GM12878 (cell line): ENCODE data around the gene PDIA5. TPM values are rescaled to one million over a fixed set of nuclear protein-coding genes. Genes with fewer than 3 reads are reported as not detected.

Experiments
- ATAC-seq: fragments of 200-7000 bp; cut with Tn5 transposase; 3 replicates; pipeline ENCODE4 v1.9.1; 2020; ENCODE audit warnings: mild to moderate bottlenecking, moderate library complexity
- BruUV-seq: library from RNA; stranded (reverse); fragments of 400-500 nt; replicated peaks from 2 replicates; lab custom pipeline; 2021; lab: Mats Ljungman, UMichigan
- CTCF ChIA-PET: fragments of 300-600 bp; sonication (Branson Sonifier 250); formaldehyde crosslinking; extraction: SDS; loops from one replicate; lab custom pipeline; 2021; ENCODE audit warnings: inconsistent platforms; lab: Yijun Ruan, JAX
- POLR2A ChIA-PET: fragments of 350-600 bp; formaldehyde crosslinking; extraction: SDS; loops from one replicate; lab custom pipeline; 2021; ENCODE audit warnings: inconsistent platforms; lab: Charles Lee
- RAD21 ChIA-PET: fragments of 300-600 bp; sonication (Branson Sonifier 250); formaldehyde crosslinking; loops from one replicate; lab custom pipeline; 2023; ENCODE audit warnings: antibody characterized with exemption; ENCODE audit not compliant: unreplicated experiment; lab: Charles Lee
- SMC1A ChIA-PET: fragments of 300-600 bp; sonication (Branson Sonifier 250); formaldehyde crosslinking; loops from one replicate; lab custom pipeline; 2023; ENCODE audit not compliant: unreplicated experiment, uncharacterized antibody; lab: Charles Lee
- DNase-seq: peaks from one replicate; pipeline ENCODE4 v3.0.0-alpha.2; 2011; ENCODE audit warnings: low read depth, low spot score
- FAIRE-seq: peaks from 3 replicates; lab custom pipeline; 2011; peaks lifted over from hg19 to GRCh38; lab: Jason Lieb, UNC
- H2AFZ ChIP-seq: 2 replicates; pipeline ENCODE4 v1.6.0; 2011; ENCODE audit warnings: low read depth, low read length, control low read depth; ENCODE audit not compliant: control insufficient read depth
- H3K27ac ChIP-seq: 2 replicates; pipeline ENCODE4 v1.5.1; 2011; ENCODE audit warnings: control low read depth; ENCODE audit not compliant: control insufficient read depth, insufficient read depth
- H3K27me3 ChIP-seq, 2 experiments: replicated peaks in 1 of 2; 2 replicates each; pipeline versions ENCODE4 v1.6.0 to v1.6.1; 2011; ENCODE audit warnings: low read length in 1 of 2; ENCODE audit not compliant: control insufficient read depth in 2 of 2, insufficient read depth in 2 of 2
- H3K36me3 ChIP-seq, 2 experiments: 2 replicates each; pipeline ENCODE4 v1.5.1; 2011; ENCODE audit warnings: low read length in 1 of 2; ENCODE audit not compliant: control insufficient read depth in 2 of 2, insufficient read depth in 2 of 2
- H3K4me1 ChIP-seq: 2 replicates; pipeline ENCODE4 v1.6.1; 2011; ENCODE audit warnings: mild to moderate bottlenecking, low read length, moderate library complexity, mixed read lengths; ENCODE audit not compliant: control insufficient read depth, insufficient read depth
- H3K4me2 ChIP-seq: 2 replicates; pipeline ENCODE4 v1.6.0; 2011; ENCODE audit warnings: control low read depth; ENCODE audit not compliant: control insufficient read depth, insufficient read depth
- H3K4me3 ChIP-seq: fragments of 200-600 bp; sonication (generic); 2 replicates; pipeline ENCODE4 v1.5.1; 2016
- H3K79me2 ChIP-seq: 2 replicates; pipeline ENCODE4 v1.6.0; 2011; ENCODE audit warnings: low read length; ENCODE audit not compliant: control insufficient read depth, insufficient read depth
- H3K9ac ChIP-seq: 2 replicates; pipeline ENCODE4 v1.8.0; 2011; ENCODE audit warnings: low read length, control low read depth, mixed read lengths; ENCODE audit not compliant: control insufficient read depth, insufficient read depth
- H3K9me3 ChIP-seq: replicated peaks from 3 replicates; pipeline ENCODE4 v1.5.1; 2011; ENCODE audit warnings: mild to moderate bottlenecking, low read length; ENCODE audit not compliant: control insufficient read depth, insufficient read depth
- H4K20me1 ChIP-seq: 2 replicates; pipeline ENCODE4 v1.6.0; 2011; ENCODE audit not compliant: control insufficient read depth, insufficient read depth
- ASH2L ChIP-seq: fragments of 300-600, 200-600 bp; sonication (generic); IDR thresholded peaks from 2 replicates; pipeline ENCODE4 v1.6.1; 2017; ENCODE audit warnings: low read depth, mild to moderate bottlenecking, borderline replicate concordance
- BHLHE40 ChIP-seq, 2 experiments: fragments of 450-650 bp in 1 of 2; IDR thresholded peaks; 2 replicates each; pipeline ENCODE4 v1.6.1; 2011 to 2017; ENCODE audit warnings: low read depth in 2 of 2, borderline replicate concordance in 1 of 2, improper control_type of control experiment in 1 of 2, low read length in 1 of 2, mild to moderate bottlenecking in 1 of 2
- BMI1 ChIP-seq: fragments of 450-650 bp; IDR thresholded peaks from 2 replicates; pipeline ENCODE4 v1.6.1; 2016; ENCODE audit warnings: mild to moderate bottlenecking, moderate library complexity, borderline replicate concordance
- BRCA1 ChIP-seq: IDR thresholded peaks from 2 replicates; pipeline ENCODE4 v1.6.1; 2011; ENCODE audit warnings: low read depth, low read length, improper control_type of control experiment
- EGR1 ChIP-seq, 2 experiments: IDR thresholded peaks; 1 replicate in 1 of 2; 2 replicates in 1 of 2; pipeline ENCODE4 v1.6.1; 2011 to 2012; ENCODE audit warnings: low read depth in 2 of 2, low read length in 2 of 2, borderline replicate concordance in 1 of 2, mild to moderate bottlenecking in 1 of 2, moderate library complexity in 1 of 2
- HDAC2 ChIP-seq: fragments of 200-600 bp; sonication (generic); IDR thresholded peaks from 2 replicates; pipeline ENCODE4 v1.6.1; 2017
- JUND ChIP-seq: IDR thresholded peaks from 2 replicates; pipeline ENCODE4 v1.6.1; 2012; ENCODE audit warnings: low read depth, mild to moderate bottlenecking, low read length, improper control_type of control experiment, moderate library complexity
- KAT2A ChIP-seq: conservative IDR thresholded peaks from 2 replicates; pipeline ENCODE4 v1.6.1; 2011; ENCODE audit warnings: low read depth, low read length; ENCODE audit not compliant: control insufficient read depth
- MEF2A ChIP-seq: IDR thresholded peaks from 2 replicates; pipeline ENCODE4 v1.6.1; 2011; ENCODE audit warnings: low read depth, mild to moderate bottlenecking, low read length, moderate library complexity; ENCODE audit not compliant: insufficient read depth
- MYC ChIP-seq: IDR thresholded peaks from 2 replicates; pipeline ENCODE4 v1.6.1; 2011; ENCODE audit warnings: mild to moderate bottlenecking, low read length, moderate library complexity, inconsistent platforms; ENCODE audit not compliant: insufficient read depth, insufficient replicate concordance, insufficient read length, severe bottlenecking
- NR2F1 ChIP-seq: fragments of 450-650 bp; conservative IDR thresholded peaks from 2 replicates; pipeline ENCODE4 v1.6.1; 2017; ENCODE audit warnings: mild to moderate bottlenecking
- RAD21 ChIP-seq: IDR thresholded peaks from 2 replicates; pipeline ENCODE4 v1.6.1; 2011; ENCODE audit warnings: mild to moderate bottlenecking, low read depth, low read length, moderate library complexity; ENCODE audit not compliant: insufficient read depth
- RAD51 ChIP-seq: fragments of 450-650 bp; IDR thresholded peaks from 2 replicates; pipeline ENCODE4 v1.6.1; 2016; ENCODE audit warnings: moderate library complexity, mild to moderate bottlenecking, inconsistent platforms
- RCOR1 ChIP-seq: conservative IDR thresholded peaks from 2 replicates; pipeline ENCODE4 v1.6.1; 2012; ENCODE audit warnings: low read depth, low read length, improper control_type of control experiment
- SP1 ChIP-seq: IDR thresholded peaks from one replicate; pipeline ENCODE4 v1.6.1; 2011; ENCODE audit warnings: low read depth, low read length
- STAT3 ChIP-seq: IDR thresholded peaks from 2 replicates; pipeline ENCODE4 v1.6.1; 2011; ENCODE audit warnings: low read depth, low read length, improper control_type of control experiment
- ZNF207 ChIP-seq: fragments of 450-650 bp; IDR thresholded peaks from 2 replicates; pipeline ENCODE4 v1.6.1; 2014; ENCODE audit warnings: antibody characterized with exemption, mild to moderate bottlenecking, borderline replicate concordance
- ZNF217 ChIP-seq: fragments of 450-650 bp; IDR thresholded peaks from 2 replicates; pipeline ENCODE4 v1.6.1; 2017; ENCODE audit warnings: antibody characterized with exemption, mild to moderate bottlenecking
- ZNF24 ChIP-seq: fragments of 450-650 bp; IDR thresholded peaks from 2 replicates; pipeline ENCODE4 v1.6.1; 2017; ENCODE audit warnings: antibody characterized with exemption, mild to moderate bottlenecking
- ZNF384 ChIP-seq: IDR thresholded peaks from 2 replicates; pipeline ENCODE4 v1.6.1; 2012; ENCODE audit warnings: low read depth, mild to moderate bottlenecking, low read length, improper control_type of control experiment, borderline replicate concordance
- WGBS: methylation state at CpG from one replicate; pipeline ENCODE4 v1.1.6; 2016; ENCODE audit warnings: low lambda C conversion rate; ENCODE audit not compliant: insufficient replicate concordance, insufficient coverage; ENCODE audit errors: missing lambda C conversion rate; 5-methylcytosine and 5-hydroxymethylcytosine counted together
- in situ Hi-C: fragments of 300-500 bp; cut with MboI; formaldehyde crosslinking; loops from 9 replicates; pipeline ENCODE4 v1.14.3; 2018; ENCODE audit warnings: mixed read lengths
- intact Hi-C: fragments of 100-400 bp; cut with micrococcal nuclease; formaldehyde crosslinking; loops from one replicate; pipeline ENCODE4 v1.14.2; 2022; ENCODE audit not compliant: unreplicated experiment
- polyA plus RNA-seq, 11 experiments: library from polyadenylated mRNA; depleted of rRNA in 4 of 11; unstranded in 6 of 11; stranded (reverse) in 5 of 11; fragments of >200 nt; fragmentation: Nextera tagmentation in 4 of 11; fragmentation: Illumina TruSeq in 1 of 11; extraction: Ambion mirVana in 4 of 11; extraction: Trizol in 1 of 11; gene quantifications; 1 replicate in 1 of 11; 2 replicates in 10 of 11; pipeline versions ENCODE4 v1.2.1 to v1.2.3, GENCODE V29; 2011 to 2016; ENCODE audit warnings: inconsistent platforms in 2 of 11, missing spikeins in 2 of 11, low read depth in 1 of 11
- total RNA-seq, 4 experiments: library from RNA; depleted of rRNA in 3 of 4; stranded (reverse); fragments of >200 nt in 3 of 4; fragmentation: Illumina TruSeq in 1 of 4; extraction: Trizol in 1 of 4; gene quantifications; 2 replicates each; pipeline versions ENCODE4 v1.2.1 to v1.2.3, GENCODE V29; 2013 to 2021
- TF ChIP-seq, protein P1 (sequence below): IDR thresholded peaks from 2 replicates; pipeline ENCODE4 v1.6.1; 2011; ENCODE audit warnings: borderline replicate concordance, low read depth, mild to moderate bottlenecking, moderate library complexity, mixed read lengths, low read length; ENCODE audit not compliant: insufficient read depth; ENCODE audit errors: extremely low read length

Gene PDIA5
- total and polyA plus RNA-seq, 10 of the 15 experiments (the other 5 are each of a cell fraction or from before 2014, with no cell fraction given): 4.1 to 24.8 (median 19.2) TPM

DNA sequence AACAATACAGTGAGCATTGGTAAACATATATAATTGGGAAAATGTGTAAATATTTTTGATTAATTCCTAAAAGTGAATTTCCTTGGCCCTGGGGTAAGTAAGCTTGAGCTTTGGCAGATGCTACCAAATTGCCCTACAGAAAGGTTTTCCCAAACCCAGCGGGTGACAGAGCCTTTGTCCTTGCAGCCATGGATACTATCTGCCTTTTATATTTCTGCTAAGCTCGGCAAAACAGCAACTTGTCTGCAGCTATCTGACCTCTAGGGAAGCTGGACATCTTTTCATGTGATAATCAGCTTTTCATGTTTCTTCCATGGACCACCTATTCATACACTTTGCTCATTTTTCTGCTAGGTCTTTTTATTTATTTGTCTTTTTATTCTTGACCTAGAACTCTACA lies 70.2 kb downstream of the PDIA5 start (continued):
- no peak for TF ChIP-seq BHLHE40 (IDR thresholded peaks at IDR 0.05; ENCODE audit: borderline replicate concordance in 1 of 2, low read depth in 2 of 2, low read length in 1 of 2)
- TF ChIP-seq MEF2A: no peak
- TF ChIP-seq RAD51: no peak
- no peak for TF ChIP-seq SP1
- TF ChIP-seq ZNF207: no peak
- no peak for TF ChIP-seq ZNF24
- no peak for TF ChIP-seq NR2F1
- TF ChIP-seq ZNF384: no peak
- TF ChIP-seq BRCA1: no peak

DNA sequence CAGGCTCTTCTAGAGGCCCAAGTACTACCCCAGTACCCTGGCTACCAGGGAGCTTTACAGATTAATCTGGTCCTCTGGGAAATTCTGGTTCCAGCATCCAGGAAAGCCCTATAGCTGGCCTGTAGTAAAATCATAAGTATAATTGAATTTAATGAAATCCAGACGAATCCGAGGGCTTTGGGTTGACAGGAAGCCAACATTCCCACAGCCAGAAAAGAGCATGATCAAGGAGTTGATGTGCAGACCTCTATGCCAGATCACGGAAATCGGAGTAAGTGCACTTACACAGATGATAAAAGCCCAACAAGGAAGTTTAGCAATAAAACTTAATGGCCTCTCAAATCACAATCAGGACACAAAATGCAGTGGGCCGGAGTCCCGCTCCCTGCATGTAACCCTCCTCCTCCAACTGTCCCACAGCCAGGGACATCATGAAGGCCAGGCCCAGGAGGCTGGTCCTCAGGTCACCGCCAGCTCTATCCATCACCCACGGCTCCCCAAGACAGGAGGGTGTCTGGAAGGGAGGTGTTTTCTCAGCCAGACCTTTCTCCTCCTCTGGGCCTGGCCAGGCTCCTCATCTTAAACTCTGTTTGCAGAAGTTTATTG lies 72.1 kb downstream of the PDIA5 start:
- no peak for ATAC-seq
- Histone ChIP-seq H3K4me1 (no peaks in the 10 kb centered on the region), H3K4me3 (no peak overlapping the region), H3K4me2 (no peak overlapping the region), H3K9me3 (no peaks in the 10 kb centered on the region), H3K27ac (no peak overlapping the region), H3K36me3 (peaks cover 2 to 13% of the 10 kb centered on the region in 2 experiments)
- BruUV-seq: no TSS peak
- CTCF ChIA-PET: no interaction called here
- no peak for TF ChIP-seq RCOR1
- TF ChIP-seq MYC: no peak
- TF ChIP-seq STAT3: no peak
- no peak for TF ChIP-seq RAD21
- TF ChIP-seq EGR1 (IDR thresholded peaks at IDR 0.05; ENCODE audit: borderline replicate concordance in 1 of 2, low read depth in 2 of 2, low read length in 2 of 2): no peak
- no peak for TF ChIP-seq HDAC2
- TF ChIP-seq JUND: no peak
- TF ChIP-seq ZNF217: no peak
- TF ChIP-seq BMI1: no peak
- no peak for TF ChIP-seq KAT2A
- TF ChIP-seq, protein P1, sequence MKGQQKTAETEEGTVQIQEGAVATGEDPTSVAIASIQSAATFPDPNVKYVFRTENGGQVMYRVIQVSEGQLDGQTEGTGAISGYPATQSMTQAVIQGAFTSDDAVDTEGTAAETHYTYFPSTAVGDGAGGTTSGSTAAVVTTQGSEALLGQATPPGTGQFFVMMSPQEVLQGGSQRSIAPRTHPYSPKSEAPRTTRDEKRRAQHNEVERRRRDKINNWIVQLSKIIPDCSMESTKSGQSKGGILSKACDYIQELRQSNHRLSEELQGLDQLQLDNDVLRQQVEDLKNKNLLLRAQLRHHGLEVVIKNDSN: no peak
- TF ChIP-seq ASH2L: no peak
- TF ChIP-seq, all 136 proteins: peak for 0
- WGBS: 88% methylated on average over 8 of the region's 8 CpGs
- no peak overlapping the region for H3K9ac ChIP-seq
- FAIRE-seq: no peak
- no peaks in the 10 kb centered on the region for H3K27me3 ChIP-seq
- H2AFZ ChIP-seq: no peak overlapping the region
- H4K20me1 ChIP-seq: no peaks in the 10 kb centered on the region
- RAD21 ChIA-PET: no interaction called here
- DNase-seq: no peak
- POLR2A ChIA-PET: no interaction called here
- no peaks in the 10 kb centered on the region for H3K79me2 ChIP-seq
- SMC1A ChIA-PET: no interaction called here
- in situ Hi-C loops (no loop called here), intact Hi-C loops (no loop called here)
